Body of pancreas (tissue), 4 donors: ENCODE measurements around the gene AQP1.

Source experiments
- CTCF ChIP-seq, 7 experiments: fragments of 450-650 bp in 4 of 7; fragments of 200-600 bp in 3 of 7; sonication (generic) in 3 of 7; IDR thresholded peaks; one replicate each; pipeline ENCODE4 v1.5.1; 2016 to 2019; ENCODE audit warnings: antibody characterized with exemption in 7 of 7
- POLR2A ChIP-seq, 3 donors: fragments of 450-650 bp; IDR thresholded peaks; one replicate each; pipeline ENCODE4 v1.6.1; 2016; ENCODE audit warnings: antibody characterized with exemption in 3 of 3, mild to moderate bottlenecking in 2 of 3

GRCh38 chr7:30931161-30931928, 19.7 kb downstream of the AQP1 start:
- TF ChIP-seq POLR2A (IDR thresholded peaks at IDR 0.05) (peak in 2 of 3 donors; percentile 62 to 83), CTCF (IDR thresholded peaks at IDR 0.05) (no peak)
